Stimulated activated CD8-positive, alpha-beta memory T cell treated with anti-CD3 and anti-CD28 coated beads, Interleukin-15, amount 100 ng/mL, for 1 hour (primary cell): ENCODE results near the gene STEAP3.

ENCODE experiments used
- DNase-seq: peaks from one replicate; pipeline ENCODE4 v3.0.0-alpha.2; 2020; ENCODE audit warnings: low read depth

STEAP3 gene

GRCh38 chr2:119248311-119248710, 24.7 kb downstream of the STEAP3 start:
- no peak for DNase-seq

GRCh38 chr2:119248751-119249150, 25.1 kb downstream of the STEAP3 start:
- DNase-seq: no peak

GRCh38 chr2:119249311-119249710, 25.7 kb downstream of the STEAP3 start:
- no peak for DNase-seq

GRCh38 chr2:119249855-119250717, 26.5 kb downstream of the STEAP3 start:
- no peak for DNase-seq

DNA sequence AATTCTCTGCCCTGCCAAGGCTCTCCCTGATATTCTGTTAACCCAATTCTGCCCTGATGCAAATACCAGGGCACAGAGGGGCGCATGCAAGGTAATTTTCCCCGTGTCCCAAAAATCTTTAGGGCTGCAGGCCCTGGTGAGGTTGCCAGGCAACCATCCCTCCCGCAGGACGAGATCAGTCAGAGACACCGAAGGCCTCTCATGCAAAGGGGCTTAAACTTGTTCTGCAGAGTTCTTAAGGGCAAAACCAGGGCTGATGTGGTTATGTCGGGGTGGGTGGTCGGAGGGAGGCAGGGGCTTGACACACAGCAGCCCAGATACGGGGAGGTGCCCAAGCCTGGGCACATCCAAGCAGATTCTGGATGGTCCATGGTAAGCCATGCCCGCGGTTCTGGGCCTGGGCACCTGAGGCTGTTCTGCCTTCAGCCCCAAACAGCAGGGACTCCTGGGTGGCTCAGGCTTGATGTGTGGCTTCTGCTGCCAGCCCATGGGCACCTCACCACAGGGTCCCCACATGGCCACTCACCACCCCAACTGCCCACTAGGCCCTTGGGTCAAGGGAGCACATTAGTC, 27.2 kb downstream of the STEAP3 start:
- no peak for DNase-seq

DNA sequence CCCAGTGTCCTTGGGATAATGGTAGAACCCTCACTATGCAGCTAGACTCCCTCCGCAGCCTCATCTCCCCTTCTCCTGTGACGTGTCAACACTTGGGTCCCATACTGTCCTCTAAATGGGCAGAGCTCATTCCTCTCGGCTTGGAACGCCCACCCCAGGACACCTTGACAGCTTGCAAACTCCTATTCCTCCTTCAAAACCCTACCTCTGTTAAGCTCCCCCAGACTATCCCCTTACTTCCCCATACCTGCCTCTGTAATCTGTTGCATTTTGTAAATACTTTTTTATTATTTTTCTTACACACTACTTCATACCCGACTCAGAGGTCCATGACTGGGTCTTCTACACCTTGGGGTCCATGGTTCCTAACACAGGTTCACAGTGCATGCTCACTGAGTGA, 28.0 kb downstream of the STEAP3 start:
- no peak for DNase-seq

DNA sequence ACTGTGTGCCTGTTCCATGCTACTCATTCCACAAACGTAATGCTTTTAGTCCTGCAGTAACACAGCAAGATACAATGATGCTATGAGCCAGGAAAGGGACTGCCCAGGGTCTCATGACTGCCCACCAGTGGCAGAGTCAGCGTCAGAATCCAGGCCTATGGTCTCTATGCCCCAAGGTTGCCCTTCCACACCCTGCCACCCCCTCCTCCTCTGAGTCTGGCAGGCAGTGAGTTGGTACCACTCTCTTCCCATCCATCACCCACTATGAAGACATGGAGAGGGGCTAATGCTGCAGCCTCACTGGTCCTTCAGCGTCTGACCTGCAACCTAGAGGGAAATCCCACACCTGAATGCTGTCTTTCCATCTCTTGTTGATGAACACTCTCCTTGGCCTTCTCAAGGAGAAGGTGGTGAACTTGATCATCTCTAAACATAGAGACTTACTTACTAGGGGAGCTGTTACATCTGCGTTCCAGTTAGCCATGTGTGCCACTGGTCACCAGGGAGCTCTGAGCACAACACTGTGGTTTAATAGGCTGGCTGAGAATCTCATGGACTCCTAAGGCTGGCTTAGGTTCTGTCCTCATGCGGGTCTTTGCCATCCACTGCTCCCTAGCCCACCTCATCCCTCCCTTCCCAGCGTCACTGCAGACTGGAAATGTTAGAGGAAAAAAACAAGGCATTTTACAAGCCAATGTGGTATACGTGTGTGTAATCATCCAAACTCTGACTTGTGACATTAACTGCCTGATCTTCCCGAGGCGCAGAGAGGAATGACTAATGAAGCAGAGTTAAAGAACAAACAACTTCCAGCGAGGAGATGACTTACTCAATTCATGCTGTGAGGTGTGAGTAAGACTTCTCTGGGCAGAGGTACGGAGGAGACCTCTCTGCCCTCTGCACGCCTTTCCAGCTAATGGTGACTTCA, 28.8 kb downstream of the STEAP3 start:
- no peak for DNase-seq

GRCh38 chr2:119253114-119253702, 29.6 kb downstream of the STEAP3 start:
- no peak for DNase-seq

DNA sequence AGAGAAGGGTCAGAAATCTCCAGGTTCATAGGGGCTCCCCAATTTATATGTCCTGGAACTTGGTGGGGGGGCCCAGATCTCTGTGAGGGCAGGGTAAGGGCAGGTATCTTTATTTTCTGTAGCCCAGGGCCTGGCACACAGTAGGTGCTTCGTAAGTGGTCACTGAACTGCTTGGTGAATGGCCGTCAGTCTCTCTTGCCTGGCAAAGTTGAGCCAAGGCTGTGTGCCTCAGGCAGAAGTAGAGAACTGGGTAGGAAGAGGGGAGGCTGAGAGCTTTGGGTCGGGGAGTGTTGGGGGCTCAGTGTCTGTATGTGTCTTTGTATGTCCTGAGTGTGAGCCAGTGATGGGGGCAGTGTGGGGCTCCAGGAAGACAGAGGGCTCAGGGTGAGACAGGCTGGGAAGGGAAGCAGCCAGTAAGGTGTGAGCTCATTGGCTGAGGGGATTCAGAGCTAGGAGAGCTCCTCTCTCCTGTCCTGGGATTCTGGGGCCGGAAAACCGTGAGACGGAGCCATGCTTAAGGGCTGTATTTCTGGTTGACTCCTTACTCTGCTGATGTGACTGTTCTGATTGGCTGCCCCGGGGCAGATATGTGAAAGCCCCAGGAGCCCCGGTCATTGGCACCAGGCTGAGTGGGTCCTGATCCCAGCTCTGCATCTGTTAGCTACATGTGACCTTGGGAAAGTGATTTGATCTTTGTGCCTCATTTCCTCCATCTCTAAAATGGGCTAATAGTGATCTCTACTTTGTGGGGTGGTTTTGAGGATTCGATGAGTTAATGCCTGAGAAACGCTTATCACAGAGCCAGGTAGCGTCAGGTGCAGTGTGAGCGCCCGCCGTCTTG, 30.3 kb downstream of the STEAP3 start:
- no peak for DNase-seq

- DNase-seq: no peak
Measured at GRCh38 chr2:119254601-119255080, 31.0 kb downstream of the STEAP3 start.

- no peak for DNase-seq
Measured at GRCh38 chr2:119255760-119256581, 32.3 kb downstream of the STEAP3 start.

- DNase-seq: no peak
Measured at GRCh38 chr2:119256582-119256921, 32.9 kb downstream of the STEAP3 start.

- no peak for DNase-seq
Measured at GRCh38 chr2:119257198-119257597, 33.6 kb downstream of the STEAP3 start.

DNA sequence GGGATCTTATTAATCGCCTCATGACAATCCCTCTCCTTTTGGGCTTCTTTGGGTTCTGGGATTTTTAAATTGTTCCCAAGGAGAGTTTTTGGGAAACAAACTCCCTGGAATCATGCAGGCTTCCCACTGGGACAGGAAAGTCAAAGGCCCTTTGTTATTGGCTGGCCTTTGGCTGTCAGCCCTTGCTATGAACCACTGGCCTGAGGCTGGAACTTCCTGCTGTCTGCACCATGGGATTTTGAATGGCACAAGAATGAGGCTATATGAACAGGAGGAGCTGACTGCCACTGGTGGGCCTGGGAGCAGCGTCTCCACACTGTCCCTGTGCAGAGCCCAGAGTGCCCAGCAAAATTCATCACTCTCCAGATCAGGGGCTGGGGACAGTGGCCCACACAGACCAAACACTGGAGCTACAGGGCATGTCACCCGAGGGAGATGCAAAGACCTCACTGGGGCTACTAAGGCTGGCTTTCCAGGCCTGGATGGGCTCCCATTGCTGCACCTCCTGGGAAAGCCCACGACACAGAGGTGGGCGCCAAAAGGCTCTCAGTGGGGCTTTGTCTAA, 35.7 kb downstream of the STEAP3 start:
- no peak for DNase-seq

DNA sequence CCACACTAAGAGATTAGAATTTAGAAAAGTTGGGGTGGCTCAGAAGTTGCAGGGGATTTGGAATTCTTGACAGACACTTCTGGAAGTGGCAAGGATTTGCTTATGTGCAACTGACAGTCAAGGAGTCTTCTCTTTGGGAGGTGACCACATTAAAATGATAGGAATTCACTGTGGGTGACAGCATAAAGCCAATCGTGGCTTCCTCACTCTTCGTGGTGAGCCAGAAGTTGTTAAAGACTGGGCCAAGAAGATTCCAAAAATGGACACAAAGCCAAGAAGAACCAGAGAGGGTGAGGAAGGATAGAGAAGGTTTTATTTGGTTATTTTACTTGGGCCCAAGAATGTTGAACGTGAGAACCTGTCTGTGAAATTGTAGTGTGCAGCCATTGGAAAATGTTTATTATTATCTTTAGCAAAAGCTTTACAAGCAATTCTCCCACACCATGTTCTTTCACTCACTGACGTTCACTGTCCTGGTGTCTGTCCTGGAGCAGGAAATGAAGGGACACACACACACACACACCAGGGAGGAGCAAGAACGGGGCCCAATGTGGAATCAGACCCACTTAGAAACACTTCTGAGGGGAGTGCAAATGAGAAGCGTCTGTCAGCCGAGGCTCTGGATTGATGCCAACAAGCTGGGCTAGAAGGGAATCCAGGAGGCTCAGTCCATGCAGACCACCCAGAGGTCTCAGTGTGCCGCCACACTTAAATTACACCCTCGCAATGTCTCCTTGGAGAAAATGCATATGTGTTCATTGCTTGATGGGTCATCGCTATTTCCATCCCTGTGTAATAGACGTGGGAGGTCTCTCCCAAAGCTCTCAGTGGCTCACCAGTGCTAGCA, 37.2 kb downstream of the STEAP3 start:
- DNase-seq: no peak

- no peak for DNase-seq
Measured at GRCh38 chr2:119261493-119262225, 38.0 kb downstream of the STEAP3 start.

GRCh38 chr2:119263025-119263424, 39.4 kb downstream of the STEAP3 start:
- no peak for DNase-seq

DNA sequence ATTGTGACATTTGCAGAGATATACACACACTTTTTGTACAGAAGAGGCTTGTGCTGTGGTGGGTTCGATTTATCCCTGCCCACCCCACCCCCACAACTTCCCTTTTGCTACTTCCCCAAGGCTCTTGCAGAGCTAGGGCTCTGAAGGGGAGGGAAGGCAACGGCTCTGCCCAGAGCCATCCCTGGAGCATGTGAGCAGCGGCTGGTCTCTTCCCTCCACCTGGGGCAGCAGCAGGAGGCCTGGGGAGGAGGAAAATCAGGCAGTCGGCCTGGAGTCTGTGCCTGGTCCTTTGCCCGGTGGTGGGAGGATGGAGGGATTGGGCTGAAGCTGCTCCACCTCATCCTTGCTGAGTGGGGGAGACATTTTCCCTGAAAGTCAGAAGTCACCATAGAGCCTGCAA, 40.0 kb downstream of the STEAP3 start:
- DNase-seq: no peak
